Calu3 (cell line): ENCODE results near the gene HOXA10. TPM values are rescaled to one million over a fixed set of nuclear protein-coding genes. Genes with fewer than 3 reads are reported as not detected.
A peak's percentile ranks its signal among the peaks of the same experiment; 100 is the strongest.

Experiments
- BruUV-seq: library from RNA; stranded (reverse); fragments of 400-500 nt; replicated peaks from 2 replicates; lab custom pipeline; 2021; lab: Mats Ljungman, UMichigan
- CTCF ChIA-PET: fragments of 300-600 bp; sonication (Branson Sonifier 250); formaldehyde crosslinking; loops from one replicate; lab custom pipeline; 2022; ENCODE audit warnings: antibody characterized with exemption; lab: Charles Lee
- DNase-seq: peaks from one replicate; pipeline ENCODE4 v3.0.0; 2022
- H3K27ac Mint-ChIP-seq: one replicate; pipeline ENCODE4 v1.8.0; 2022; ENCODE audit warnings: mixed read lengths; ENCODE audit not compliant: unreplicated experiment
- H3K27me3 Mint-ChIP-seq: one replicate; pipeline ENCODE4 v1.8.0; 2022; ENCODE audit warnings: mixed read lengths; ENCODE audit not compliant: unreplicated experiment
- H3K36me3 Mint-ChIP-seq: one replicate; pipeline ENCODE4 v1.8.0; 2022; ENCODE audit warnings: mild to moderate bottlenecking, moderate library complexity, mixed read lengths; ENCODE audit not compliant: insufficient read depth, unreplicated experiment
- H3K4me1 Mint-ChIP-seq: one replicate; pipeline ENCODE4 v1.8.0; 2022; ENCODE audit warnings: mild to moderate bottlenecking, low read depth, mixed read lengths; ENCODE audit not compliant: unreplicated experiment
- H3K4me3 Mint-ChIP-seq: one replicate; pipeline ENCODE4 v1.8.0; 2022; ENCODE audit warnings: mild to moderate bottlenecking, low read depth, moderate library complexity, mixed read lengths; ENCODE audit not compliant: unreplicated experiment
- H3K9me3 Mint-ChIP-seq: one replicate; pipeline ENCODE4 v1.8.0; 2022; ENCODE audit warnings: low read depth, mixed read lengths; ENCODE audit not compliant: unreplicated experiment
- intact Hi-C: fragments of 100-400 bp; cut with micrococcal nuclease; formaldehyde crosslinking; loops from one replicate; pipeline ENCODE4 v1.10.0; 2022; ENCODE audit not compliant: unreplicated experiment
- total RNA-seq: library from RNA; stranded (reverse); gene quantifications from 2 replicates; pipeline ENCODE4 v1.2.3, GENCODE V29; 2022
- TF ChIP-seq, protein P1 (sequence below): fragments of 200-600 bp; IDR thresholded peaks from one replicate; pipeline ENCODE4 v1.8.0; 2022; ENCODE audit warnings: antibody characterized with exemption; ENCODE audit not compliant: unreplicated experiment

HOXA10 gene
- total RNA-seq, 1 experiment from 2014 or later: 11.8 TPM

DNA sequence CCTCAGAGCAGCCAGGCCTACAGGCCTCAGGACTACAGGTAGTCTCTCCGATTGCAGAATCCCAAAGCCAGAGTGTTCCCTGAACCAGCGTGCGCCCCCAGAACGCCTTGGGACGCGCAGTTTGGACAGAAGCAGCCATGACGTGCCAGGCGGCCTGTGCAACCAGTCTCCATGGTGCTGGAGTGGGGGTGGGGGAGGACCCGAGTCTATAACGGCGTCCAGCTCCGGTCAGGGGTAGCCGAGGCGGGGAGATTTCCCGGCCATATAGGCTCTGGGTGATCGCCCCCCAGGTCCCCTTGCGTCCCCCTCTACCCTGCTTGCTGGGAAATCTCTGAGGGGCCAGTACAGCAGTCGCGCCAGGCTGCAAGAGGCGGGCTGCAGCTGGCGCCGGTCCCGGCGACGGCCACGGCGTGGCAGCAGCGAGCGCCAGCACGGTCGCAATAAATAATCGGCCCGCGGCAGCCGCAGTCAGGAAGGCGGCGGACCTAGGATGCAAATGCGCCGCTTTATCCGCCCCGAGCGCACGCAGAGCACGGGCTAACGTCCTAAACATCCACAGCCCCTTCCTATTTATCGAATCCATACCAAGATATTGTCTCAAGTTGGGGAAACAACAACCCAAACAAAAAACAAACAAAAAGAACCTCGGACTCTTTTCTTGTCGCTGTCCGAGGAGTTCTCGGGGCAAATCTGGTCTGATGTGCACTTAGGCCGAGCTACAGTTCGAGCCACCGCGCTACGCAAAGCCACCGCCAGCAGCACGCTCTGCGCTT, 23.4 kb downstream of the HOXA10 start:
- intact Hi-C loops: loop anchor here (5.0 kb wide), 1 partner anchor 1258 kb away; no protein-coding TSS in a partner anchor
- peak; percentile 91 for DNase-seq
- CTCF ChIA-PET: interaction anchor here (0.7 to 2.4 kb wide), 13 partner anchors 9 to 1208 kb away, joined by 3 to 21 read pairs (median 5); partner anchors contain the start of genes HOXA10 and SKAP2
- Mint-ChIP-seq H3K36me3 (peaks cover 37% of the 10 kb centered on the region), H3K4me3 (peak overlapping the region; percentile 76), H3K9me3 (no peaks in the 10 kb centered on the region), H3K27me3 (peaks cover 36% of the 10 kb centered on the region), H3K4me1 (peaks cover 11% of the 10 kb centered on the region), H3K27ac (peak overlapping the region; percentile 73)
- BruUV-seq: no TSS peak
- TF ChIP-seq, protein P1, sequence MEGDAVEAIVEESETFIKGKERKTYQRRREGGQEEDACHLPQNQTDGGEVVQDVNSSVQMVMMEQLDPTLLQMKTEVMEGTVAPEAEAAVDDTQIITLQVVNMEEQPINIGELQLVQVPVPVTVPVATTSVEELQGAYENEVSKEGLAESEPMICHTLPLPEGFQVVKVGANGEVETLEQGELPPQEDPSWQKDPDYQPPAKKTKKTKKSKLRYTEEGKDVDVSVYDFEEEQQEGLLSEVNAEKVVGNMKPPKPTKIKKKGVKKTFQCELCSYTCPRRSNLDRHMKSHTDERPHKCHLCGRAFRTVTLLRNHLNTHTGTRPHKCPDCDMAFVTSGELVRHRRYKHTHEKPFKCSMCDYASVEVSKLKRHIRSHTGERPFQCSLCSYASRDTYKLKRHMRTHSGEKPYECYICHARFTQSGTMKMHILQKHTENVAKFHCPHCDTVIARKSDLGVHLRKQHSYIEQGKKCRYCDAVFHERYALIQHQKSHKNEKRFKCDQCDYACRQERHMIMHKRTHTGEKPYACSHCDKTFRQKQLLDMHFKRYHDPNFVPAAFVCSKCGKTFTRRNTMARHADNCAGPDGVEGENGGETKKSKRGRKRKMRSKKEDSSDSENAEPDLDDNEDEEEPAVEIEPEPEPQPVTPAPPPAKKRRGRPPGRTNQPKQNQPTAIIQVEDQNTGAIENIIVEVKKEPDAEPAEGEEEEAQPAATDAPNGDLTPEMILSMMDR: peak; percentile 96

DNA sequence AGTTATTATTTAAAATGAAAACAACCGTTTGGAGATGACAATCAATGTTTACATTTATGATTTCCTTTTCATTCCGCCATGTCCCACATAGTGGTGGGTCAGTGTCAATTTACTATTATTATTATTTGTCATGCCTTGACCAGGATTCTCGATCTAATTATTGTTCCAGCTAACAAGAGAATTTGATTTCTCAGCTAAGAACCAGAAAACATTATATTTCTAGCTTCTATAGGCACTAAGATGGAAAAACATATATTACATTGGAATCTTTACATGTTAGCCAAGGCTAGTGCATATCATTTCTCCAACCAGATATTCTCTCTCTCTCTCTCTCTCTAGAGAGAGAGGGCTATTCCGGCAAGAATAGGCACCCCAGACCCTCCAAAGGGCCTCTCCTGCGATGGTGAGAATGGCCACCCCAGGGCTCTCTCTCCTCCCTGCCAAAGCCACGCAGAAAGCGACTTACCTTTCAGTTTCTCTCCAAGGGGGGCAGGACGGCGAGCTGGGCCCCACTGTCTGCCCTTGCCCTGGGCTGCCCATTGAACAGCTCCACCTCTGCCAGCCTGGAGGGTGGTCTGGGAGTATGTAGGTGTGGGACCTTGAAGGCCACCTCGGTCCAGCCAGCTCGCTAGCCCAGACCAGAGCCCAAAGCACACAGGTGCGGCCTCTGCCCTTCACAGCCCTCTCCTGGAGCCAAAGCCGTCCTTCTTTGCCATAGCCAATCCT, 24.1 kb downstream of the HOXA10 start:
- H3K36me3 Mint-ChIP-seq: peaks cover 37% of the 10 kb centered on the region
- CTCF ChIA-PET: interaction anchor here (0.7 to 2.4 kb wide), 14 partner anchors 9 to 1209 kb away, joined by 3 to 21 read pairs (median 5); partner anchors contain the start of genes HOXA10 and SKAP2
- TF ChIP-seq, protein P1: no peak
- intact Hi-C loops: loop anchor here (5.0 kb wide), 1 partner anchor 1258 kb away; no protein-coding TSS in a partner anchor
- peak; percentile 51 for DNase-seq
- H3K9me3 Mint-ChIP-seq: no peaks in the 10 kb centered on the region
- H3K27ac Mint-ChIP-seq: peak overlapping the region; percentile 73
- BruUV-seq: no TSS peak
- peak overlapping the region; percentile 76 for H3K4me3 Mint-ChIP-seq
- H3K27me3 Mint-ChIP-seq: peaks cover 36% of the 10 kb centered on the region
- peaks cover 11% of the 10 kb centered on the region for H3K4me1 Mint-ChIP-seq

DNA sequence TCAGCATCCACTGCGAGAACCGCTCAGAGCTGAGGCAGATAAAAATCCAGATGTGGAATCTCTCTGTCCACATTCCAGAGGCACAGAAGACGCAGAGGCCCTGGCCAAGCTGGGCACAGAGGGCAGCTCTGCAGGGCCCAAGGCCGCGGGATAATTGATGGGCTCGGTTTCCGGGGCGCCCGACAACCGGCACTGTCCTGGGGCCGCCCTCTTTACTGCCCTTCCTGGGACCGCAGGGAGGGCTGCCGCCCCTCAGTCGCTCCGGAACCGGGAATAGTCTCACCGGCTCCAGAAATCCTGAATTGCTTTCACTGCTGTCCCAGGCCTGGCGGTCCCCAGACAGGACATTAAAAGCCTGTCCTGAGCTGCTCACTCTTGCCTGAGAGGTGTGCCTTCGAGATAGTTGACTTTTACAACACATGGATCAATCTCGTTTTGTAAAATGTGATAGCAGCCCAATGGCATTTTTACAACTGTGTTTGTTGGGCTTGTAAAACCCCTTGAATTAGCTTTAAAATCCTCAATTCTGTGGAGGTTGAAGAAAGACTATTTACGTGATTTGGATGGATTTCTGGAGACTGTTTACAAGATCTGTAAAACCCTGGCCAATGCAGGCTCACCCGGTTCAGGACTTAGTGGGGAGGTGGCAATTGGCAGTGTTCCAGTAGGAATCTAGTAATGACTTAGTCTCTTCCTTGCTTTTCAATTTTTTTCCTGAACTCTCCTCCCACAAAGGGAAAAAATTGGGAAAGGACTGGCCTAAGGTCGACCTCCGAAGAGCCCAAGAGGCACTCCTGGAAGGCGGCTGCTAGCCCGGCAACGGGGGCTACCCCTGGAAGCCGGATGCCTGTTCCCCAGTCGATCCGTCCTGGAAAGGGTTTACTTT, 25.1 kb downstream of the HOXA10 start:
- intact Hi-C loops: no loop called here
- H3K4me1 Mint-ChIP-seq: peaks cover 11% of the 10 kb centered on the region
- TF ChIP-seq, protein P1: no peak
- peaks cover 37% of the 10 kb centered on the region for H3K36me3 Mint-ChIP-seq
- BruUV-seq: no TSS peak
- no peak for DNase-seq
- H3K9me3 Mint-ChIP-seq: no peaks in the 10 kb centered on the region
- H3K27ac Mint-ChIP-seq: peak overlapping the region; percentile 8
- H3K27me3 Mint-ChIP-seq: peaks cover 32% of the 10 kb centered on the region
- CTCF ChIA-PET: interaction anchor here (0.8 to 2.4 kb wide), 6 partner anchors 12 to 467 kb away, joined by 3 to 21 read pairs (median 6); partner anchors contain the start of genes HOXA10 and SKAP2
- H3K4me3 Mint-ChIP-seq: peak overlapping the region; percentile 76
